ENCODE data around the gene PHKB.
A peak's percentile ranks its signal among the peaks of the same experiment; 100 is the strongest.

The PHKB gene

GRCh38 chr16:47721006-47721637, 260.0 kb downstream of the PHKB start:
- Histone ChIP-seq H3K4me3 (no peak overlapping the region), H3K36me3 (replicated peaks) (no peaks in the 10 kb centered on the region), H3K9me3 (no peaks in the 10 kb centered on the region), H3K27me3 (ENCODE audit: low read depth) (no peaks in the 10 kb centered on the region), H3K4me1 (no peaks in the 10 kb centered on the region)
- DNase-seq (ENCODE audit: low spot score in 2 of 2), result no peak
- in situ Hi-C loops (cut with MboI; ENCODE audit: low sequenced_read_pairs), result no loop called here

- in situ Hi-C loops (cut with MboI; ENCODE audit: low sequenced_read_pairs), result no loop called here
- no peaks in the 10 kb centered on the region for H3K4me1 ChIP-seq
- H3K36me3 ChIP-seq (replicated peaks), result no peaks in the 10 kb centered on the region
- no peak for DNase-seq (ENCODE audit: low spot score in 2 of 2)
- H3K4me3 ChIP-seq, result no peak overlapping the region
- no peaks in the 10 kb centered on the region for H3K9me3 ChIP-seq
- H3K27me3 ChIP-seq (ENCODE audit: low read depth), result no peaks in the 10 kb centered on the region
Measured at GRCh38 chr16:47722046-47722445, 260.9 kb downstream of the PHKB start.

DNA sequence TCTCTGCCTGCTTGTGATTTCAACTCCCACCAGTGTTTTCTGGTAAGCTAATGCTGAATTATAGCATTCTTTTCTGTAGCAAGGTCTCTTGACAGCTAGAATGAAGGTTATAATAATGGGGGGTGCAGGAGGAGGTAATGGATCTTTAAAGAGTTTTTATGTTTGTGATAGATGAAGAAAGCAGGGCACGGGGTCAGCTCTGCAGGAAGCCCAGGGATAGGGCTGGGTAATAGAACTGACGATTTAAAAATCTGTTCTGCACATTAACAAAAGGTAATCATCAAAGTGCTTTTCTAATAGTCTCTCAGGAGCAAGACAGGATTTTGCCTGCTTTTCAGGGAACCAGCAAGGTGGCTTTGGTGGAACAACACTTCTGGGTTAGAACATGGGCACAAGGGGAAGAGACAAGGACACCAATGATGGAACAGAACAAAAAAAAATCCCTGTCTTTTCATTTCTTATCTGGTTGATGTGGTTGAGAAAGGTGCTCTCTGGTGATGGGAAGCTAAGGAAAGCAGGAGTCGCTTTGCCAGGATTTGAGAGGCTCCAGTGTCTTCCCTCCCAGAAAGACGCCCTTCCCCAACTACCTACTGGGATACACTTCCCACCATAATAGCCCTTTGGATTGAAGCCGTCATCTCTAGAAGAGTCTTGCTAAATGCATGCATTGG, 263.1 kb downstream of the PHKB start:
- in situ Hi-C loops (cut with MboI; ENCODE audit: low sequenced_read_pairs), result no loop called here
- H3K9me3 ChIP-seq, result no peaks in the 10 kb centered on the region
- no peaks in the 10 kb centered on the region for H3K27me3 ChIP-seq (ENCODE audit: low read depth)
- no peaks in the 10 kb centered on the region for H3K4me1 ChIP-seq
- H3K4me3 ChIP-seq, result no peak overlapping the region
- DNase-seq (ENCODE audit: low spot score in 2 of 2), result no peak
- no peaks in the 10 kb centered on the region for H3K36me3 ChIP-seq (replicated peaks)

GRCh38 chr16:47725188-47725695, 264.1 kb downstream of the PHKB start:
- H3K4me1 ChIP-seq, result no peaks in the 10 kb centered on the region
- H3K27me3 ChIP-seq (ENCODE audit: low read depth), result no peaks in the 10 kb centered on the region
- in situ Hi-C loops (cut with MboI; ENCODE audit: low sequenced_read_pairs), result no loop called here
- H3K36me3 ChIP-seq (replicated peaks), result no peaks in the 10 kb centered on the region
- no peaks in the 10 kb centered on the region for H3K9me3 ChIP-seq
- no peak for DNase-seq (ENCODE audit: low spot score in 2 of 2)
- H3K4me3 ChIP-seq, result no peak overlapping the region

DNA sequence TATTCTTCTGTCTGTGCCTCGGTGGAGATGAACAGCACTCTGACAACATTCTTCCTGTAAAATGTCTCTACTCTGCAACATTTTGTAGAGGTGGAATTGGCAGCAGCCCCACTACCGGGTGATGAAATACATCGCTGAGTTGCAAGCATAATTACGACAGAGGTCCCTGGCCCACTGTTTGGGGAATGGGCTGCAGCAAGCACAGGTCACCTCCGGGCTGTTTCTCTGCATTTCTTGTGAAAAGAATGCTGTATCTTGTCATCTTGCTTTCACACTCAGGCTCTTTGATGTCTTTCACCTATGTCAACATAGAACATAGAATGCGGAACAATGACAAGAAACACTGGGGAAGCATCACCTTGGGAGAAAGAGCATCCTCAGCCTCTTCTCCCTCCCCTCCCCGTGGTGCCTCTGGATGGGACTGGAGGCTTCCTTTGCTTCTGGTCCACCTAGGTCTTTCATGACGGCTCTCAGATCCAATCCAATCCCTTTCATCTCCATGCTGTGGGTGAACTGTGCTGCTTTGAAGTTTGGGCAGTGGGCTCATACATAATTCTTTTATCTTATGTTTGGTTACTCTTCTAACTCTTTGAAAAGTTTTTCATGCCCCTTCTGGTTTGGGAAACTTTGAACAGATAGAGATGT, 265.0 kb downstream of the PHKB start:
- no peaks in the 10 kb centered on the region for H3K9me3 ChIP-seq
- H3K27me3 ChIP-seq (ENCODE audit: low read depth), result no peaks in the 10 kb centered on the region
- no peak overlapping the region for H3K4me3 ChIP-seq
- no peaks in the 10 kb centered on the region for H3K36me3 ChIP-seq (replicated peaks)
- no peaks in the 10 kb centered on the region for H3K4me1 ChIP-seq
- in situ Hi-C loops (cut with MboI; ENCODE audit: low sequenced_read_pairs), result no loop called here
- no peak for DNase-seq (ENCODE audit: low spot score in 2 of 2)

DNA sequence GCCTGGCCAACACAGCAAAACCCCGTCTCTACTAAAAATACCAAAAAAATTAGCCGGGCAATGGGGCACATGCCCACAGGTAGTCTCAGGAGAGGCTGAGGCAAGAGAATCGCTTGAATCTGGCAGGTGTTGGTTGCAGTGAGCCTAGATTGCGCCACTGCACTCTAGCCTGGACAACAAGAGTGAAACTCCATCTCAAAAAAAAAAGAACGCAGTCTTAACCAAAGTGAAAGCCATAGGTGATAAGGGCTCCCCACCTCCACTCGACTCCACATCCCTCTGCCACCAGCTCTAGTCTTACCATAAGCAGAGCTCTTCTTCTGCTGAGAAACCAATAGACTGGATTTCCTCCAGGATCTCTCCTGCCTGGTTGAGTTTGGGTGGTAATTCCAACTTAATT, 266.0 kb downstream of the PHKB start:
- H3K9me3 ChIP-seq, result no peaks in the 10 kb centered on the region
- H3K4me3 ChIP-seq, result no peak overlapping the region
- in situ Hi-C loops (cut with MboI; ENCODE audit: low sequenced_read_pairs), result no loop called here
- no peaks in the 10 kb centered on the region for H3K27me3 ChIP-seq (ENCODE audit: low read depth)
- no peaks in the 10 kb centered on the region for H3K36me3 ChIP-seq (replicated peaks)
- H3K4me1 ChIP-seq, result no peaks in the 10 kb centered on the region
- no peak for DNase-seq (ENCODE audit: low spot score in 2 of 2)

DNA sequence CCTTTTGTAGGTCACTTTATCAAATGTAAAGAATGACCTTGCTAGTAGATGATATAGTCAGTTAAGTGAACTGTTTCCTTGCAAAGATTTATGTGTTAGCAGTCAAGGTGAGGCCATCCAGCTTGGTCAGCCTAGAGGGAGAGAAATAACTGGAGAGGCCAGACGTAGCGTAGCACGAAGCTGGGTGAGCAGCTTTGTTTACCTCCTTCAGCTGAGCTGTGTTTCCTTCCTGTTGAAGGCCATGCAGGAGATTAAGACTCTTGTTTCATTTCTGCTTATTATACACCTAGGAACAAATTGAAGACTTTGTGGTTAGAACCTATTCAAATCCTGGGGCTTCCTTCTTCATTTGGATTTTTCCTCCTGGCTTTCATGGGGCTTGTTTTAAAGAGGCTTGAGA, 267.1 kb downstream of the PHKB start:
- in situ Hi-C loops (cut with MboI; ENCODE audit: low sequenced_read_pairs), result no loop called here
- no peaks in the 10 kb centered on the region; the same call in 1 of the 2 replicates for H3K4me1 ChIP-seq
- no peaks in the 10 kb centered on the region for H3K36me3 ChIP-seq (replicated peaks)
- DNase-seq (ENCODE audit: low spot score in 2 of 2), result no peak
- H3K4me3 ChIP-seq, result no peak overlapping the region
- H3K27me3 ChIP-seq (ENCODE audit: low read depth), result no peaks in the 10 kb centered on the region
- no peaks in the 10 kb centered on the region for H3K9me3 ChIP-seq

GRCh38 chr16:47729701-47730100, 268.6 kb downstream of the PHKB start:
- Histone ChIP-seq H3K4me1 (peaks cover 7% of the 10 kb centered on the region), H3K27me3 (ENCODE audit: low read depth) (no peaks in the 10 kb centered on the region), H3K4me3 (no peak overlapping the region), H3K9me3 (no peaks in the 10 kb centered on the region), H3K36me3 (replicated peaks) (no peaks in the 10 kb centered on the region)
- DNase-seq (ENCODE audit: low spot score in 2 of 2), result no peak
- in situ Hi-C loops (cut with MboI; ENCODE audit: low sequenced_read_pairs), result no loop called here

DNA sequence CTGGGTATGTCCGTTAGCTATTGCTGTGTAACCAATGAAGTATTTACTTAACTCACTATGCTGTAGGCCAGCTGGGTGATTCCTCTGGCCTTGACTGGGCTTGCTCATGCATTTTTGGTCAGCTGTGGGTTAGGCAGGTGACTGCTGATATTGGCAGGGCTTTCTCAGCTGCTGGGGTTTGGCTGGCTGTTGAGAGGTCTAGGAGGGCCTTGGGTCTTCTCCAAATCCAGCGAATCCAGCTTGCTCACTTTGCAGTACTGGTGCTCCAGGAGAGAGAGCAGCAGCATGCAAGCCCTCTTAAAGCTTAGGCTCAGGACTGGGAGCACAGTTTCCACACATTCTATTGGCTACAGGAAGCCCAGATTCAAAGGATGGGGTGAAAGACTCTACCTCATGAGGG, 270.1 kb downstream of the PHKB start:
- no peaks in the 10 kb centered on the region for H3K27me3 ChIP-seq (ENCODE audit: low read depth)
- peaks cover 8% of the 10 kb centered on the region for H3K4me1 ChIP-seq
- H3K36me3 ChIP-seq (replicated peaks), result no peaks in the 10 kb centered on the region
- in situ Hi-C loops (cut with MboI; ENCODE audit: low sequenced_read_pairs), result no loop called here
- no peak overlapping the region for H3K4me3 ChIP-seq
- DNase-seq (ENCODE audit: low spot score in 2 of 2), result no peak
- H3K9me3 ChIP-seq, result no peaks in the 10 kb centered on the region

DNA sequence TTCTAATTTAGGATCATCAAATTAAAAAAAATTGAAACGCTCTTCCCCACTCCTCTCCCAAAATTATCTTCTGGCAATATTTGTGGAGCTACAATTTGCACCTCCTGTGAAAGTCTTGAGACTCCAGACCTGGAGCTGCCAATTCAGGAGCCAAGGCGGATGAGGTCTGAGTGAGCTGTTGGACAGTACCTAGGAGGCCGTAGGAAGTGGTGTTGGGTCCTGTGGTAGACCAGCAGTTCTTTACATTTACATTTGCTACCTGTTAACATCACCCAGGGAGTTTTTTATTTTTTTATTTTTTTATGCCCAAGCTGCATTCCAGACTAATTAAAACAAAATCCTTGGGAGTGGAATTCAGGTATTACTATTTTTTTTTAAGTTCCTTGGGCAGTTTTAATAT, 271.0 kb downstream of the PHKB start:
- no peaks in the 10 kb centered on the region for H3K27me3 ChIP-seq (ENCODE audit: low read depth)
- DNase-seq (ENCODE audit: low spot score in 2 of 2), result no peak
- H3K4me1 ChIP-seq, result peaks cover 8% of the 10 kb centered on the region
- H3K36me3 ChIP-seq (replicated peaks), result no peaks in the 10 kb centered on the region
- no peak overlapping the region for H3K4me3 ChIP-seq
- in situ Hi-C loops (cut with MboI; ENCODE audit: low sequenced_read_pairs), result no loop called here
- no peaks in the 10 kb centered on the region for H3K9me3 ChIP-seq

- peaks cover 8% of the 10 kb centered on the region for H3K4me1 ChIP-seq
- in situ Hi-C loops (cut with MboI; ENCODE audit: low sequenced_read_pairs), result no loop called here
- H3K9me3 ChIP-seq, result no peaks in the 10 kb centered on the region
- no peaks in the 10 kb centered on the region for H3K36me3 ChIP-seq (replicated peaks)
- no peak overlapping the region for H3K4me3 ChIP-seq
- H3K27me3 ChIP-seq (ENCODE audit: low read depth), result no peaks in the 10 kb centered on the region
- peak; percentile 24 to 48 for DNase-seq (ENCODE audit: low spot score in 2 of 2)
Measured at GRCh38 chr16:47732523-47733111, 271.5 kb downstream of the PHKB start.

DNA sequence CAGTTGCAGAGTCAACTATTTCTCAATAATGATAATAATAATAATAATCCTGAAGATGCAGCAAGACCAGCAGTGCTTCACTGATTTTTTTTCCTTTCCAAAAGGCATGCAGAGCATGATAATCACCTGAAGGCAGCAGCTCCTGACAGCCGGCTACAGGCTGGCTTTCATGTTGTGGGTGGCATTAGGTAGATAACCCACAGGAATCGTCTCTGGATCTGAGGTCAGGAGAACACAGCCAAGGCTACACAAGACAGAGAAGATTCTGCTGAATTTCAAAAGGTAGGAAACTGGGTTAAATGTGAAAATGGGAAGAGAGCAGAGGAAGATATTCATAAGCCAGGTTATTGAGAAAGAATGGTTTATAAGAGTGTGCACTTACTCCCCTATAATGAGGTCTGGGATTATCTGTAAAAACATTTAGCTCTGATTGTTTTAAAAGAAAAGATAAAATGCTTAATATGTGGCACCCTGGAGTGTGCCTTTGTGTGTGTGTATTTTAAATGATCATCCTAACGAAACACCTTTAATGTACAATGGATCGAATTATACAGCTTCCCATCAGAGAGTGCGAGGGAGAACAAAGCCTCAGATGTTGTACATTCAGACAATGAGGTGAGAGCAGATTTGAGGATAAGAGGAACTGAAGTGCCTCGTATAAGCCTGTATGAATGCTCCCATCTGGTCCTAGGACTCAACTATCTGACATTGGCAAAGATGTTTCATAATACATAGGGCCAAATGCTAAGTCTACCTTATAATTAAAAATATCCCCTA, 273.1 kb downstream of the PHKB start:
- H3K36me3 ChIP-seq (replicated peaks), result no peaks in the 10 kb centered on the region
- H3K4me3 ChIP-seq, result no peak overlapping the region
- no peaks in the 10 kb centered on the region for H3K9me3 ChIP-seq
- peaks cover 8% of the 10 kb centered on the region for H3K4me1 ChIP-seq
- in situ Hi-C loops (cut with MboI; ENCODE audit: low sequenced_read_pairs), result no loop called here
- DNase-seq (ENCODE audit: low spot score in 2 of 2), result peak; percentile 13 to 39
- no peaks in the 10 kb centered on the region for H3K27me3 ChIP-seq (ENCODE audit: low read depth)

- H3K4me3 ChIP-seq, result no peak overlapping the region
- no peaks in the 10 kb centered on the region for H3K36me3 ChIP-seq (replicated peaks)
- peaks cover 8% of the 10 kb centered on the region for H3K4me1 ChIP-seq
- in situ Hi-C loops (cut with MboI; ENCODE audit: low sequenced_read_pairs), result no loop called here
- H3K27me3 ChIP-seq (ENCODE audit: low read depth), result no peaks in the 10 kb centered on the region
- no peaks in the 10 kb centered on the region for H3K9me3 ChIP-seq
- DNase-seq (ENCODE audit: low spot score in 2 of 2), result no peak
Measured at GRCh38 chr16:47734987-47735594, 274.0 kb downstream of the PHKB start.

Data from HAP-1 (cell line).